NCI-H187 treated with DMSO at 0.1 percent for 48 hours (cell line): ENCODE measurements around the gene NELFB.

ENCODE experiments used
- DNase-seq: peaks from one replicate; lab custom pipeline; 2025; lab: John Stamatoyannopoulos, UW

Gene NELFB

GRCh38 chr9:137254624-137255447 lies at the start of gene NELFB:
Gene NELFB, plus strand, starts transcription at chr9:137255327.
- no peak for DNase-seq

- no peak for DNase-seq
Measured at GRCh38 chr9:137206602-137207001, 48.5 kb upstream of the NELFB start.

- no peak for DNase-seq
Measured at GRCh38 chr9:137211532-137211931, 43.6 kb upstream of the NELFB start.

GRCh38 chr9:137212520-137212919 lies 42.6 kb upstream of the NELFB start:
- no peak for DNase-seq

- DNase-seq = no peak
Measured at GRCh38 chr9:137213160-137214060, 41.7 kb upstream of the NELFB start.

GRCh38 chr9:137214620-137215019 lies 40.5 kb upstream of the NELFB start:
- no peak for DNase-seq

GRCh38 chr9:137215196-137215986 lies 39.7 kb upstream of the NELFB start:
- no peak for DNase-seq

GRCh38 chr9:137216188-137216965 lies 38.8 kb upstream of the NELFB start:
- DNase-seq = no peak

GRCh38 chr9:137217276-137218211 lies 37.6 kb upstream of the NELFB start:
- no peak for DNase-seq

GRCh38 chr9:137218212-137218753 lies 36.8 kb upstream of the NELFB start:
- no peak for DNase-seq

GRCh38 chr9:137218754-137219271 lies 36.3 kb upstream of the NELFB start:
- DNase-seq = no peak

- no peak for DNase-seq
Measured at GRCh38 chr9:137219757-137220316, 35.3 kb upstream of the NELFB start.

- DNase-seq = no peak
Measured at GRCh38 chr9:137220317-137221094, 34.6 kb upstream of the NELFB start.

- no peak for DNase-seq
Measured at GRCh38 chr9:137221095-137221505, 34.0 kb upstream of the NELFB start.

- no peak for DNase-seq
Measured at GRCh38 chr9:137221506-137222111, 33.5 kb upstream of the NELFB start.

GRCh38 chr9:137222190-137223077 lies 32.7 kb upstream of the NELFB start, which contains the start of gene RNF208:
Gene RNF208, minus strand, starts transcription at chr9:137222240. Its CDS starts 1,028 bp downstream, at chr9:137221212.
- no peak for DNase-seq
